HepG2 (cell line): Measurements from ENCODE around the gene CRLF2. TPM values are rescaled to one million over a fixed set of nuclear protein-coding genes. Genes with fewer than 3 reads are reported as not detected.
A peak's percentile ranks its signal among the peaks of the same experiment; 100 is the strongest.

Source experiments
- ATAC-seq: fragments of 200-7000 bp; cut with Tn5 transposase; 3 replicates; pipeline ENCODE4 v1.9.1; 2020; ENCODE audit warnings: mild to moderate bottlenecking, moderate library complexity
- BruUV-seq: library from RNA; stranded (reverse); fragments of 400-500 nt; replicated peaks from 2 replicates; lab custom pipeline; 2021; lab: Mats Ljungman, UMichigan
- CTCF ChIA-PET: fragments of 300-600 bp; formaldehyde crosslinking; extraction: SDS; loops from one replicate; lab custom pipeline; 2021; ENCODE audit warnings: low total read pairs, inconsistent platforms, low intra/inter-chr PET ratio; lab: Yijun Ruan, JAX
- POLR2A ChIA-PET: fragments of 350-600 bp; sonication (Branson Sonifier 250); formaldehyde crosslinking; loops from one replicate; lab custom pipeline; 2020; ENCODE audit warnings: antibody characterized with exemption, inconsistent platforms; lab: Yijun Ruan, JAX
- DNase-seq: peaks from one replicate; pipeline ENCODE4 v3.0.0-alpha.2; 2015; ENCODE audit warnings: low spot score
- FAIRE-seq: peaks from 3 replicates; lab custom pipeline; 2011; peaks lifted over from hg19 to GRCh38; lab: Jason Lieb, UNC
- H2AFZ ChIP-seq: one replicate; pipeline ENCODE4 v1.6.1; 2011; ENCODE audit warnings: low read length, inconsistent platforms
- H3K27ac ChIP-seq: fragments of 300-600 bp; 3 replicates; pipeline ENCODE4 v1.8.0; 2011; ENCODE audit warnings: mixed run types, mild to moderate bottlenecking, mixed read lengths, low read length, inconsistent platforms; ENCODE audit not compliant: insufficient read depth; ENCODE audit errors: extremely low read length
- H3K27me3 ChIP-seq, 2 experiments: fragments of 200-600 bp in 1 of 2; 2 replicates in 1 of 2; 3 replicates in 1 of 2; pipeline versions ENCODE4 v1.6.0 to v1.8.0; 2011; ENCODE audit warnings: low read length in 2 of 2, mild to moderate bottlenecking in 2 of 2, moderate library complexity in 2 of 2, inconsistent platforms in 1 of 2; ENCODE audit not compliant: insufficient read depth in 2 of 2, control insufficient read depth in 1 of 2
- H3K36me3 ChIP-seq, 2 experiments: fragments of 200-600 bp in 1 of 2; replicated peaks in 1 of 2; 2 replicates in 1 of 2; 3 replicates in 1 of 2; pipeline versions ENCODE4 v1.5.1 to v1.8.0; 2011; ENCODE audit warnings: low read length in 2 of 2, inconsistent platforms in 1 of 2; ENCODE audit not compliant: insufficient read depth in 2 of 2, control insufficient read depth in 1 of 2
- H3K4me1 ChIP-seq: 2 replicates; pipeline ENCODE4 v1.5.1; 2012; ENCODE audit warnings: low read length, inconsistent platforms; ENCODE audit not compliant: insufficient read depth
- H3K4me2 ChIP-seq: 2 replicates; pipeline ENCODE4 v1.6.0; 2011; ENCODE audit warnings: low read depth, low read length, inconsistent platforms
- H3K4me3 ChIP-seq, 3 experiments: fragments of 200-600 bp in 1 of 3; sonication (generic), shearing (Covaris generic) in 1 of 3; replicated peaks in 1 of 3; 2 replicates each; pipeline ENCODE4 v1.5.1; 2011 to 2016; ENCODE audit warnings: low read length in 3 of 3, inconsistent platforms in 2 of 3, low read depth in 2 of 3, mild to moderate bottlenecking in 2 of 3, control low read depth in 1 of 3, mixed read lengths in 1 of 3; ENCODE audit not compliant: insufficient read depth in 1 of 3
- H3K79me2 ChIP-seq: one replicate; pipeline ENCODE4 v1.6.1; 2011; ENCODE audit warnings: low read length, inconsistent platforms; ENCODE audit not compliant: insufficient read depth
- H3K9ac ChIP-seq: 2 replicates; pipeline ENCODE4 v1.6.0; 2011; ENCODE audit warnings: mild to moderate bottlenecking, low read depth, low read length, inconsistent platforms; ENCODE audit not compliant: insufficient read depth
- H3K9me3 ChIP-seq: 2 replicates; pipeline ENCODE4 v1.5.1; 2012; ENCODE audit warnings: mild to moderate bottlenecking, low read length
- H4K20me1 ChIP-seq: 2 replicates; pipeline ENCODE4 v1.6.0; 2011; ENCODE audit warnings: inconsistent platforms, mild to moderate bottlenecking, low read length, moderate library complexity; ENCODE audit not compliant: insufficient read depth
- GZF1 ChIP-seq: sonication (generic); formaldehyde crosslinking; IDR thresholded peaks from 2 replicates; pipeline ENCODE4 v1.5.1; 2020; ENCODE audit warnings: mild to moderate bottlenecking, missing genetic modification reagents
- HNF4G ChIP-seq, 2 experiments: sonication (generic) in 1 of 2; formaldehyde crosslinking in 1 of 2; IDR thresholded peaks; 2 replicates each; pipeline versions ENCODE4 v1.4.0 to v1.6.1; 2011 to 2020; ENCODE audit warnings: borderline replicate concordance in 2 of 2, low read depth in 2 of 2, mild to moderate bottlenecking in 2 of 2, low read length in 1 of 2, missing genetic modification reagents in 1 of 2, moderate library complexity in 1 of 2
- MAFK ChIP-seq, 2 experiments: IDR thresholded peaks in 1 of 2; conservative IDR thresholded peaks in 1 of 2; 2 replicates each; pipeline ENCODE4 v1.6.1; 2011; ENCODE audit warnings: improper control_type of control experiment in 2 of 2, low read length in 2 of 2
- NR2C2 ChIP-seq: sonication (generic); formaldehyde crosslinking; IDR thresholded peaks from 2 replicates; pipeline ENCODE4 v1.4.0; 2020; ENCODE audit warnings: missing genetic modification reagents, mild to moderate bottlenecking, moderate library complexity, borderline replicate concordance
- TCF7L2 ChIP-seq: IDR thresholded peaks from 2 replicates; pipeline ENCODE4 v1.6.1; 2011; ENCODE audit warnings: mild to moderate bottlenecking, low read depth, low read length, moderate library complexity
- ZNF672 ChIP-seq: sonication (generic); formaldehyde crosslinking; IDR thresholded peaks from 2 replicates; pipeline ENCODE4 v1.8.1; 2022; ENCODE audit warnings: missing genetic modification reagents
- WGBS: methylation state at CpG from one replicate; pipeline ENCODE4 v1.1.6; 2017; ENCODE audit warnings: low lambda C conversion rate; 5-methylcytosine and 5-hydroxymethylcytosine counted together
- in situ Hi-C: cut with HindIII; loops from 2 replicates; pipeline ENCODE4 v1.10.0; 2017; ENCODE audit warnings: low pct_unique_long_range_greater_than_20kb; ENCODE audit not compliant: extremely low pct_ligation_motif_present
- intact Hi-C: fragments of 100-400 bp; cut with micrococcal nuclease; formaldehyde crosslinking; loops from one replicate; pipeline ENCODE4 v1.10.0; 2022; ENCODE audit not compliant: unreplicated experiment
- polyA plus RNA-seq, 8 experiments: library from polyadenylated mRNA; depleted of rRNA in 3 of 8; stranded (reverse) in 7 of 8; unstranded in 1 of 8; fragments of >200 nt; fragmentation: Illumina TruSeq in 4 of 8; extraction: Trizol in 4 of 8; gene quantifications; 2 replicates each; pipeline versions ENCODE4 v1.2.1 to v1.2.3, GENCODE V29; 2011 to 2016; ENCODE audit warnings: low read depth in 4 of 8, missing spikeins in 1 of 8, mixed read lengths in 1 of 8; ENCODE audit not compliant: insufficient read depth in 1 of 8
- total RNA-seq, 5 experiments: library from RNA; depleted of rRNA; stranded (reverse); fragments of >200 nt; fragmentation: Illumina TruSeq; extraction: Trizol; gene quantifications; 2 replicates each; pipeline ENCODE4 v1.2.3, GENCODE V29; 2016; ENCODE audit warnings: low read depth in 1 of 5
- TF ChIP-seq, protein P1 (sequence below): sonication (generic); formaldehyde crosslinking; IDR thresholded peaks from 2 replicates; pipeline ENCODE4 v1.4.0; 2020; ENCODE audit warnings: missing genetic modification reagents
- TF ChIP-seq, protein P2 (sequence below): IDR thresholded peaks from 2 replicates; pipeline ENCODE4 v1.6.1; 2012; ENCODE audit warnings: low read depth, low read length, improper control_type of control experiment

CRLF2 gene
- total and polyA plus RNA-seq, 2 of the 13 experiments (the other 11 are each of a cell fraction or from before 2014, with no cell fraction given): not detected

DNA sequence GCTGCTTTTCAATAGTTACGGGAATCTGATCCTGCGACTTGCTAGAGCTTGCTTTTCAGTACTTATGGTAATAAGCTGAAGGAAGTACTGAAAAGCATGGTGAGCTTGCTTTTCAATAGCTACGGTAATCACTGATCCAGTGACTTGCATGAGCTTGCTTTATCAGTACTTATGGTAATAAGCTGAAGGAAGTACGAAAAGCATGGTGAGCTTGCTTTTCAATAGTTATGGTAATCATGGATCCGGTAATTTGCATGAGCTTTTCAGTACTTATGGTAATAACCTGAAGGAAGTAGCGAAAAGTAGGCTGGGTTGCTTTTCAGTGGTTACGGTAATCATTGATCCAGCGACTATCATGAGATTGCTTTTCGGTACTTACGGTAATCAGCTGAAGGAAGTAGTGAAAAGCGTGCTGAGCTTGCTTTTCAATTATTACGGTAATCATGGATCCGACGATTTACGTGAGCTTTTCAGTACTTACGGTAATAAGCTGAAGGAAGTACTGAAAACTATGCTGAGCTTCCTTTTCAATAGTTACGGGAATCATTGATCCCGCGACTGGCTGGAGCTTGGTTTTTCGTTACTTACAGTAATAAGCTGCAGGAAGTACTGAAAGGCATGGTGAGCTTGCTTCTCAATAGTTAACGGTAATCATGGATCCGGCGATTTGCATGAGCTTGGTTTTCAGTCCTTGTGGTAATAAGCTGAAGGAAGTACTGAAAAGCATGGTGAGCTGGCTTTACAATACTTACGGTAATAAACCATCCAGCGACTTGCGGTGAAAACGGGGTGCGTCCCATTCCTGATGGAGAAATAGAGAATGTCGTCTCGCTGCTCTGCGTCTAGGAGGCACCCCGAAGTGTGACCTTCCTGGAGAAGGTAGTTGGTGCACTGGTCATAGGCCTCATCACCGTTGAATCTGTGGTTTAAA lies 6.5 kb downstream of the CRLF2 start:
- H3K27me3 ChIP-seq: no peaks in the 10 kb centered on the region
- DNase-seq (no peak), FAIRE-seq (no peak), ATAC-seq (no peak)
- H3K27ac ChIP-seq: no peak overlapping the region
- H3K4me2 ChIP-seq: no peak overlapping the region
- H3K9me3 ChIP-seq: no peaks in the 10 kb centered on the region
- no peaks in the 10 kb centered on the region for H4K20me1 ChIP-seq
- WGBS: 39% methylated on average over 33 of the region's 33 CpGs
- BruUV-seq: no TSS peak
- no peaks in the 10 kb centered on the region for H3K79me2 ChIP-seq
- CTCF ChIA-PET: no interaction called here
- in situ Hi-C loops: no loop called here
- no peak overlapping the region for H2AFZ ChIP-seq
- no peak overlapping the region for H3K9ac ChIP-seq
- H3K36me3 ChIP-seq: no peaks in the 10 kb centered on the region
- no peak overlapping the region for H3K4me3 ChIP-seq
- no peaks in the 10 kb centered on the region for H3K4me1 ChIP-seq
- TF ChIP-seq NR2C2 (CRISPR knock-in tag): no peak
- TF ChIP-seq GZF1 (CRISPR knock-in tag): peak; percentile 99
- no peak for TF ChIP-seq TCF7L2
- TF ChIP-seq, protein P1, sequence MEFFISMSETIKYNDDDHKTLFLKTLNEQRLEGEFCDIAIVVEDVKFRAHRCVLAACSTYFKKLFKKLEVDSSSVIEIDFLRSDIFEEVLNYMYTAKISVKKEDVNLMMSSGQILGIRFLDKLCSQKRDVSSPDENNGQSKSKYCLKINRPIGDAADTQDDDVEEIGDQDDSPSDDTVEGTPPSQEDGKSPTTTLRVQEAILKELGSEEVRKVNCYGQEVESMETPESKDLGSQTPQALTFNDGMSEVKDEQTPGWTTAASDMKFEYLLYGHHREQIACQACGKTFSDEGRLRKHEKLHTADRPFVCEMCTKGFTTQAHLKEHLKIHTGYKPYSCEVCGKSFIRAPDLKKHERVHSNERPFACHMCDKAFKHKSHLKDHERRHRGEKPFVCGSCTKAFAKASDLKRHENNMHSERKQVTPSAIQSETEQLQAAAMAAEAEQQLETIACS: no peak
- TF ChIP-seq MAFK (conservative IDR thresholded peaks at IDR 0.05 in 1 of 2, IDR thresholded peaks at IDR 0.05 in 1 of 2; ENCODE audit: low read length in 2 of 2): peak in 1 of 2 experiments; percentile 8; a peak in 1 of 4 replicates
- TF ChIP-seq ZNF672: no peak
- no peak for TF ChIP-seq HNF4G (IDR thresholded peaks at IDR 0.05; ENCODE audit: borderline replicate concordance, low read depth, low read length)
- TF ChIP-seq HNF4G (CRISPR knock-in tag; IDR thresholded peaks at IDR 0.05; ENCODE audit: borderline replicate concordance, low read depth): no peak
- TF ChIP-seq, protein P2, sequence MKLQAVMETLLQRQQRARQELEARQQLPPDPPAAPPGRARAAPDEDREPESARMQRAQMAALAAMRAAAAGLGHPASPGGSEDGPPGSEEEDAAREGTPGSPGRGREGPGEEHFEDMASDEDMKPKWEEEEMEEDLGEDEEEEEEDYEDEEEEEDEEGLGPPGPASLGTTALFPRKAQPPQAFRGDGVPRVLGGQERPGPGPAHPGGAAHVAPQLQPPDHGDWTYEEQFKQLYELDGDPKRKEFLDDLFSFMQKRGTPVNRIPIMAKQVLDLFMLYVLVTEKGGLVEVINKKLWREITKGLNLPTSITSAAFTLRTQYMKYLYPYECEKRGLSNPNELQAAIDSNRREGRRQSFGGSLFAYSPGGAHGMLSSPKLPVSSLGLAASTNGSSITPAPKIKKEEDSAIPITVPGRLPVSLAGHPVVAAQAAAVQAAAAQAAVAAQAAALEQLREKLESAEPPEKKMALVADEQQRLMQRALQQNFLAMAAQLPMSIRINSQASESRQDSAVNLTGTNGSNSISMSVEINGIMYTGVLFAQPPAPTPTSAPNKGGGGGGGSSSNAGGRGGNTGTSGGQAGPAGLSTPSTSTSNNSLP: peak; percentile 78
- POLR2A ChIA-PET: no interaction called here
- intact Hi-C loops: no loop called here
